ENCODE results near the gene PHLDA3. TPM values are rescaled to one million over a fixed set of nuclear protein-coding genes. Genes with fewer than 3 reads are reported as not detected.
"Not testable (repeated sequence)": the region's sequence is repeated elsewhere in the genome, so short reads cannot be mapped to it uniquely, and the experiment has no call there.

Gene PHLDA3
- total RNA-seq, 1 donor from 2014 or later, result 90.0 TPM

DNA sequence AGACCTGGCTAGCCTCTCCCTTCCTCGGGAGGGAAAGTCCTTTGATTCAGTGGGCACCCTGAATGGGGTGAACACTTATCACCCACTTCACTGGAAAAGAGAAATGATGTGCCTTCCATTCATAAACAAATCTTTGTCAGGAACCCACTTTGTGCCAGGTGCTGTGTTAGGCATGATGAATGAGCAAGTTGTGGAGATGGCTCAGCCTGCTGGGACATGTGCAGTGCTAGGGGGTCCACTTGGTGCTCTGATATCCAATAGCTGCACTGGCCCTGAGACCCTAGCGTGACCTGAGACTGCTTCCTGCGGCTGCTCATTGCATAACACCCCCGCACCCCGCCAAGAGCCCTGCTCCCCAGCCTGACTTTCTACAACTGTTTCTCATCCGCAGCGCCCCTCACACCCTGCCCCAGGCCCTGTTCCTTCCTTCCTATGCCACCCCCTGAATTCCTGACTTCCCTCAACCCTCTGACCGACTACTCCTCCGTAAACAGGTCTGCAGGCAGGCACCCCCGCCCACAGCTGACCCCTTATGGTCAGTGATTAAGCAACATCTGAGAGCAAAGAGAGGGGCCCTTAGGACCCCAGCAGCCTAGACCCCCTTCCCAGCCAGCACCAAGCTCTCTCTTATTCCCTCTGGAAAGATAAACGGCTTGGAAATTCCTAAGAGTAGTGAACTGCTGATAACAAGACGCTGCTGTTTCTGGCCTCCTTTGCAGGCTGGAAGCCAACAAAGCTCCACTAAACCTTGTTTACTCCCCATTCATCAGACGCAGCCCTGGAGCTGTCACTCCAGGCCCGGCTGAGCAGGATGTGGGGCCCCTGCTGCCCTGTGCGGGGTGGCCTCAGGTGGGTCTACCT is 25.0 kb upstream of the PHLDA3 start:
- H3K27me3 ChIP-seq, result no peaks in the 10 kb centered on the region
- no peak overlapping the region for H3K4me3 ChIP-seq
- peak overlapping the region; percentile 68 for H3K27ac ChIP-seq
- ATAC-seq (peak; percentile 14), DNase-seq (no peak)
- intact Hi-C loops (cut with DNase I), result no loop called here
- no peaks in the 10 kb centered on the region for H3K9me3 ChIP-seq
- H3K36me3 ChIP-seq, result peaks cover 31% of the 10 kb centered on the region
- H3K4me1 ChIP-seq, result peaks cover 81% of the 10 kb centered on the region
- no peak for TF ChIP-seq CTCF (IDR thresholded peaks at IDR 0.05)

DNA sequence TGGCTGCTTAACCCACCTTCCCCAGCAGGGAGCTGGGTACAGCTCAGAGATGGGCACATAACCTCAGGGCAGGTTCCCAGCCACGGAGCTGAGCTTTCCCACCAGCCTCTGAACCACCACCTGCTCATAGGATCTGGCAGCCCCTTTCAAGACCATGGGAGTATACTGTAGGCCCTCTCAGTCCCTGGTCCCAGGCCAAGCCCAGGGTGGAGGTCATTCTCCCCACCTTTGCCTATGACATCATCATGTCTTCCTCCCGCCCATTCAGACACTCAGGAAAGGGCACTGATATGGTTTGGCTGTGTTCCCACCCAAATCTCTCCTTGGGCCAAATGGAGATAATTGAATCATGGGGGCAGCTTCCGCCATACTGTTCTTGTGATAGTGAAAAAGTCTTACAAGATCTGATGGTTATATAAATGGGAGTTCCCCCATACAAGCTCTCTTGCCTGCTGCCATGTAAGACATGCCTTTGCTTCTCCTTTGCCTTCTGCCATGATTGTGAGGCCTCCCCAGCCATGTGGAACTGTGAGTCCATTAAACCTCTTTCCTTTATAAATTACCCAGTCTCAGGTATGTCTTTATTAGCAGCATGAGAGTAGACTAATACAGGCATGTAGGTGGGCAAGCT is 24.2 kb upstream of the PHLDA3 start:
- Histone ChIP-seq H3K4me1 (peaks cover 86% of the 10 kb centered on the region), H3K27ac (peak overlapping the region; percentile 68), H3K36me3 (peaks cover 40% of the 10 kb centered on the region)
- ATAC-seq; intact Hi-C loops (cut with DNase I); H3K27me3 ChIP-seq; H3K9me3 ChIP-seq; H3K4me3 ChIP-seq; DNase-seq: not testable (repeated sequence)

- peaks cover 51% of the 10 kb centered on the region for H3K36me3 ChIP-seq
- no peak for ATAC-seq
- no peaks in the 10 kb centered on the region for H3K9me3 ChIP-seq
- TF ChIP-seq CTCF (IDR thresholded peaks at IDR 0.05), result no peak
- H3K4me1 ChIP-seq, result peaks cover 82% of the 10 kb centered on the region
- H3K27ac ChIP-seq, result peak overlapping the region; percentile 68
- no peaks in the 10 kb centered on the region for H3K27me3 ChIP-seq
- H3K4me3 ChIP-seq, result no peak overlapping the region
- intact Hi-C loops (cut with DNase I), result no loop called here
- DNase-seq, result no peak
These were observed 23.0 kb upstream of the PHLDA3 start for GRCh38 chr1:201491896-201492511.

DNA sequence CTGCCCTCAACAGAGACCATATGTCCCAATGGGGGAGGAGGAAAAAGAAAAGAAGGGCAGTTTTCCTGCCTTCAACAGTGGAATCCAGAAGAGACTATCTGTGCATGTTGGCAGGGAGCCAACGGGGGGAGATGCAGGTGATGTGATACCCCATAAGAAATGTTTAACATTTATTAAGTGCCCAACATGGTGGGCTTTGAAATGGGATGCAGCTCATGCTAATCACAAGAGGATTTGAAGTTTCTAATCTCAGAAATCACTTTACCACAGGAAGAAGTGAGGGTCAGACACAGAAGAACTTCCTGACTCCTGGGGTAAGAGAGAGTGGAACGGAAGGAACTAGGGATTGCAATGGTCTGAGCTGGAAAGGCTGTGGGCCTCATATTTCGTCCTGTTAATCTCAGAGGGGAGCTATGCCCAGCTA is 21.7 kb upstream of the PHLDA3 start:
- Histone ChIP-seq H3K27me3 (no peaks in the 10 kb centered on the region), H3K36me3 (peaks cover 62% of the 10 kb centered on the region), H3K4me1 (peaks cover 82% of the 10 kb centered on the region), H3K4me3 (no peak overlapping the region), H3K27ac (peak overlapping the region; percentile 51), H3K9me3 (no peaks in the 10 kb centered on the region)
- ATAC-seq, result no peak
- no peak for TF ChIP-seq CTCF (IDR thresholded peaks at IDR 0.05)
- intact Hi-C loops (cut with DNase I), result no loop called here
- no peak for DNase-seq

DNA sequence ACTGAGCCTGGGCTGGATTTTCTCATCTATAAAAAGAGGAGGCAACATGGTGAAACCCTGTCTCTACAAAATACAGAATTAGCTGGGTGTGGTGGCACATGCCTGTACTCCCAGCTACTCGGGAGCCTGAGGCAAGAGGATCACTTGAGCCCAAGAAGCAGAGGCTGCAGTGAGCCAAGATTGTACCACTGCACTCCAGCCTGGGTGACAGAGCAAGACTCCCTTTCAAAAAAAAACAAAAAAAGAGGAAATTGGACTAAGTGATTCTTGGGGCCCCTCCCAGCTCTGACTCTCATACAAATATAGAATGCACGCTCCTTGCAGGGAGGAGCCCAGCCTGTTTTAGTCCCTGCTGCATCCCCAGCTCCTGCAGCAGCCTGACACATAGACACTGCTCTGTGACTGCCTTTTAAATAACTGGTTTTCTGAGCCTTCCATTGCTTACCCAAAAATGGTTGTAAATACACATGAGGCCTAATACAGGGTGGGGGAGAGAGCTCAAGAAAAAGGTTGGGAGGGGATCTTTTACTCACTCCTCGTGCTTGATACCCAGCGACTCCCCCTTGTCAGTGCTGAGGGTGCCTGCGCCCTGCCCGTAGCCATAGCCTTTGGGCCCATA is 20.8 kb upstream of the PHLDA3 start:
- intact Hi-C loops (cut with DNase I), result no loop called here
- Histone ChIP-seq H3K9me3 (no peaks in the 10 kb centered on the region), H3K27ac (peak overlapping the region; percentile 51), H3K36me3 (peaks cover 62% of the 10 kb centered on the region), H3K27me3 (no peaks in the 10 kb centered on the region), H3K4me1 (peaks cover 73% of the 10 kb centered on the region), H3K4me3 (no peak overlapping the region)
- ATAC-seq (peak; percentile 24), DNase-seq (no peak)
- TF ChIP-seq CTCF (IDR thresholded peaks at IDR 0.05), result no peak

Measured in upper lobe of right lung (tissue), 1 donor.